Measurements from ENCODE around the gene LIMD2. TPM values are rescaled to one million over a fixed set of nuclear protein-coding genes. Genes with fewer than 3 reads are reported as not detected.
A peak's percentile ranks its signal among the peaks of the same experiment; 100 is the strongest.

LIMD2 gene
- total RNA-seq, 1 donor from 2014 or later: 421 TPM

DNA sequence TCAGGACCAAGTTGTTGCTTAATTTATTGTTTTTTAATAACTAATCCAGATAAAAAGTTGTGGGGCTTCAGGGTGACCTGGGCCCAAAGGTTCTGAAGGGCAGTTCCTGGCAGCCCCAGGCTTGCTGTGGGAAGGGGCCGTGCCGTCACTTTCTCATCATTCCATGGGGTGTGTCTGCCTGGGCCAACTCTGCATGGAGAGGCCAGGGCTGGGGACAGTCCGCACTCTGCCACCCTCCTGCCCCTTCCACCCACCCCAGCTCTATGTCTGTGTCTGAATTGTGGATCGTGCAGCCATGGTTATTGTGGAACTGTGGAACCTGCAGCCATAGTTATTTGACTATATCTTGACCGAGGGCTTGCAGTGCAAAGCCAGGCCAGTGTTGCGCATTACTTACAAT is 4.0 kb downstream of the LIMD2 start:
- POLR2A ChIA-PET: interaction anchor here (0.6 to 11.3 kb wide), 17 partner anchors 8 to 938 kb away, joined by 3 to 295 read pairs (median 10); partner anchors contain the start of genes CCDC47, DDX42, FTSJ3 and MAP3K3
- Mint-ChIP-seq H3K36me3 (ENCODE audit: low read depth) (peaks cover 56% of the 10 kb centered on the region), H3K4me1 (peaks cover 58% of the 10 kb centered on the region), H3K27me3 (no peaks in the 10 kb centered on the region), H3K9me3 (no peaks in the 10 kb centered on the region), H3K4me3 (peak overlapping the region; percentile 96), H3K27ac (peak overlapping the region; percentile 97)
- TF ChIP-seq CTCF (IDR thresholded peaks at IDR 0.05): no peak
- DNase-seq: no peak
- ATAC-seq (ENCODE audit: low read depth): no peak
- CTCF ChIA-PET: interaction anchor here (0.6 to 4.5 kb wide), 7 partner anchors 15 to 183 kb away, joined by 3 to 42 read pairs (median 4); partner anchors contain the start of genes CCDC47, DDX42 and MAP3K3
- intact Hi-C loops (cut with micrococcal nuclease): loop anchor here (5.0 kb wide), 3 partner anchors 219 to 811 kb away; partner anchors contain the start of genes ACE, CEP95, DDX5 and TEX2

DNA sequence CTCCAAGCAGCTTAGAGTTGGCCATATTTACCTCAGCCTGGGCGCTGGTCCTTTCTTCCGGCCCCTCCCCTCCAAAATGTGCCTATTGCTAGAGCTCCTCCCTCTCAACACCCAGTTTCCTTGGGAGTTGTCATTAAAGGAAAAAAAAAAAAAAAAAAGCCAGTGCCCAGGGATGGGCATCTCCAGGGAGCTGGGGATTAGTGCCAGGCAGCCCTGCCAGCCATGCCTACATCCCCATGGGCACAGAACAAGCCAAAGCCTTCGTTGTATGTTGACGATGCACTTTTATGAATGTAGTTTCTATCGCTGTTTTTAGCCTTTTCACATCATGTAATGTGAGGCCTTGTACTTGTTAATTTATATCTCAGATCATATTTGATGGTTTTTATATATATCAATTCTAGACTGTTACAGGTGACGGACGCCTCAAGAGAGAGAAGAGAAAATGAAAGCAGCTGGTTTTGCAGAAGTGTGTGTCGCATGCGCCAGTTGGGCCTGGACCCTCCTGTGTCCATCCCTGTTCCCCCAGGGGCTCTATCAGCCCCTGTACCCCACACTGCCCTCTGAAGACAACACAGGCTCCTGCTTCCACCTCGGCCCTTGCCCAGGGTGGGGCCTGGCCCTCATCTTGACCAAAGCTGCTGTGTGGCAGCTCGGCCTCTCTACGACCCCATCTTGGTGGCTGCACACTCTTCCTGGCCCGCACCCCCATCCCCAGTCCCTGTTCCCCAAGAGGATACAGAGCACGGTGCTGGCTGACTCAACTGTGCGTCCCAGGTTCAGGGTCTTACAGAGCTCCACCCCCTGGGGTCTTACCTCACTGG is 4.8 kb downstream of the LIMD2 start:
- H3K27ac Mint-ChIP-seq: peak overlapping the region; percentile 97
- CTCF ChIA-PET: interaction anchor here (0.8 to 1.9 kb wide), 6 partner anchors 15 to 140 kb away, joined by 3 to 6 read pairs (median 4); partner anchors contain the start of genes CCDC47, DDX42 and MAP3K3
- ATAC-seq (ENCODE audit: low read depth) (no peak), DNase-seq (no peak)
- no peaks in the 10 kb centered on the region for H3K27me3 Mint-ChIP-seq
- POLR2A ChIA-PET: interaction anchor here (0.6 to 11.3 kb wide), 22 partner anchors 9 to 811 kb away, joined by 3 to 295 read pairs (median 7); partner anchors contain the start of genes CCDC47, CEP95, DCAF7 and DDX42
- intact Hi-C loops (cut with micrococcal nuclease): loop anchor here (5.0 kb wide), 3 partner anchors 218 to 812 kb away; partner anchors contain the start of genes ACE, CEP95, DDX5 and TEX2
- TF ChIP-seq CTCF (IDR thresholded peaks at IDR 0.05): no peak
- H3K9me3 Mint-ChIP-seq: no peaks in the 10 kb centered on the region
- H3K4me3 Mint-ChIP-seq: peak overlapping the region; percentile 72
- peaks cover 64% of the 10 kb centered on the region for H3K36me3 Mint-ChIP-seq (ENCODE audit: low read depth)
- H3K4me1 Mint-ChIP-seq: peaks cover 56% of the 10 kb centered on the region

DNA sequence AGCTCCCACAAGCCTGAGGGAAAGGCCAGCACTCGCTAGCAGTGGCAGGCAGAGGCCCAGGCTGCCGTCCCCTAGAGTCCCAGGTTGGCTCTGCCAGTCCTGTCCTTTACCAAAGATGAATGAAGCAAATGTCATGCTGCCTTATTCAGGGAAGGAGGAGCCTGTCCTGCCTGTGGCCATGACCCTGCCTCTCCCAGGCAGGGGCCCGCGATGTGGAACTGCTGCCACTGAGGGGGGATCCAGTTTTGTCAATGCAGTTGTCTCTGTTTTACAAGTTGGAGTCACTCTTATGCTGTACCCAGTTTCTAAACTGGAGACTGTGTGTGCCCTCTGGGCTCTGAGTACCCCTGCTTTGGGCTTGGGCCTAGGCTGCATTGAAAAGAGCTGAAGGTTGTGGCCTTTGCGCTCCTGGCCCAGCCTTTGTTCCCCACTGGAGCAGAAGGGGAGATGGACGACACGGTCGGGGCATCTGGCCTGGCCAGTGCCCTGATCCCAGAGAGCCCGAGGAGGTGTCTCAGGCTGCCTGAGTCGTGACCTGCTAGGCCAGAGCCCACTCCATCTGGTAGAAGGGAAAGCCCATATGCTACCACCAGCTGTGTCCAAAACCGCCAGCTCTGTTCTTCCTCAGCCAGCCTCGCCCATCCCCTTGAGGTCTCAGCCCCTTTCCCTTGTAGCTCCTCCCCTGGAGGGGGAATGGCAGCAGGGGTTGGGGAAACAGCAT is 5.5 kb downstream of the LIMD2 start:
- Mint-ChIP-seq H3K4me3 (peak overlapping the region; percentile 72), H3K27ac (peak overlapping the region; percentile 97), H3K9me3 (no peaks in the 10 kb centered on the region), H3K4me1 (peaks cover 56% of the 10 kb centered on the region), H3K36me3 (ENCODE audit: low read depth) (peaks cover 71% of the 10 kb centered on the region), H3K27me3 (no peaks in the 10 kb centered on the region)
- TF ChIP-seq CTCF (IDR thresholded peaks at IDR 0.05): no peak
- ATAC-seq (ENCODE audit: low read depth) (no peak), DNase-seq (no peak)
- intact Hi-C loops (cut with micrococcal nuclease): no loop called here
- ChIA-PET CTCF (interaction anchor here (0.8 to 1.9 kb wide), 5 partner anchors 16 to 140 kb away, joined by 3 to 6 read pairs (median 4); partner anchors contain the start of genes CCDC47 and DDX42), POLR2A (interaction anchor here (0.6 to 11.3 kb wide), 19 partner anchors 9 to 812 kb away, joined by 3 to 295 read pairs (median 8); partner anchors contain the start of genes CCDC47, CEP95, DCAF7 and DDX42)

- no peak overlapping the region for H3K4me3 Mint-ChIP-seq
- H3K4me1 Mint-ChIP-seq: peaks cover 56% of the 10 kb centered on the region
- ChIA-PET CTCF (interaction anchor here (0.8 kb wide), 1 partner anchor 16 kb away, joined by 3 read pairs; no protein-coding TSS in a partner anchor), POLR2A (interaction anchor here (0.6 to 10.0 kb wide), 11 partner anchors 9 to 150 kb away, joined by 3 to 247 read pairs (median 5); partner anchors contain the start of genes CCDC47, DDX42 and MAP3K3)
- no peaks in the 10 kb centered on the region for H3K27me3 Mint-ChIP-seq
- no peaks in the 10 kb centered on the region for H3K9me3 Mint-ChIP-seq
- intact Hi-C loops (cut with micrococcal nuclease): no loop called here
- H3K27ac Mint-ChIP-seq: peak overlapping the region; percentile 97
- peaks cover 79% of the 10 kb centered on the region for H3K36me3 Mint-ChIP-seq (ENCODE audit: low read depth)
- no peak for TF ChIP-seq CTCF (IDR thresholded peaks at IDR 0.05)
- no peak for DNase-seq
- ATAC-seq (ENCODE audit: low read depth): no peak
Measured at GRCh38 chr17:63693411-63694113, 6.4 kb downstream of the LIMD2 start.

Measured in activated B cell treated with CpG ODN at 0.5 μM for 24 hours (primary cell).